Sigmoid colon (tissue), 4 donors: ENCODE data around the gene FAM237A.

Source experiments
- CTCF ChIP-seq, 4 experiments: fragments of 450-650 bp in 3 of 4; fragments of 200-600 bp in 1 of 4; IDR thresholded peaks; one replicate each; pipeline ENCODE4 v1.5.1; 2016 to 2019; ENCODE audit warnings: antibody characterized with exemption in 4 of 4, mild to moderate bottlenecking in 3 of 4, moderate library complexity in 2 of 4
- EP300 ChIP-seq, 4 donors: sonication (generic); formaldehyde crosslinking; IDR thresholded peaks; one replicate each; pipeline ENCODE4 v1.6.1; 2017; ENCODE audit warnings: antibody characterized with exemption in 4 of 4
- POLR2A ChIP-seq, 2 donors: fragments of 450-650 bp; IDR thresholded peaks; one replicate each; pipeline ENCODE4 v1.6.1; 2016; ENCODE audit warnings: antibody characterized with exemption in 2 of 2, mild to moderate bottlenecking in 2 of 2, moderate library complexity in 2 of 2
- POLR2AphosphoS5 ChIP-seq, 4 donors: sonication (generic); formaldehyde crosslinking; IDR thresholded peaks; one replicate each; pipeline ENCODE4 v1.6.1; 2017; ENCODE audit warnings: antibody characterized with exemption in 4 of 4

- TF ChIP-seq CTCF (IDR thresholded peaks at IDR 0.05) (no peak), EP300 (IDR thresholded peaks at IDR 0.05) (no peak), POLR2AphosphoS5 (IDR thresholded peaks at IDR 0.05) (no peak), POLR2A (IDR thresholded peaks at IDR 0.05) (no peak)
Observed at GRCh38 chr2:206647985-206648384, 5.7 kb downstream of the FAM237A start.
